Inflammatory macrophage treated with lipopolysaccharide for 1 hour (primary cell): ENCODE measurements around the gene PSORS1C1.

Experiments
- DNase-seq, 2 donors: peaks; one replicate each; pipeline ENCODE4 v3.0.0-alpha.2; 2020 to 2022

The PSORS1C1 gene

DNA sequence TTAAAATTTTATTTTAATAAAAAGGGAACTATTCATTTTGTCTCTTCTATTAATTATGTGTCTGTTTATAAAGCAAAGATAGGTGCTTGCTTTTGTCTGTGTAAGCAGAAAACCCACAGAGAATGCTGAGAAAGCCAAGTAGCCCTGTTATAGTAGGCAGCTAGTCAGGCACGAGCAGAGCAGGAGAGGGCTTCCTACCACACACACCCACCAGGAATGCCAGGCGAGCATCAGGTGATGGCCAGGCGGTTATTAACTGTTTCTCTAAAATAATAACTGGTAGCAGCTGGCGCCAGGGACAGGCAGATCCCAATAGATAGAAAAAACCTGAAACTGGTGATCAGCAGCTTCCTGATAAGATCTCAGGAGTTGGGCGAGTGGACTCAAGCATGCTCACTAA lies 17.9 kb upstream of the PSORS1C1 start:
- DNase-seq, result no peak

DNA sequence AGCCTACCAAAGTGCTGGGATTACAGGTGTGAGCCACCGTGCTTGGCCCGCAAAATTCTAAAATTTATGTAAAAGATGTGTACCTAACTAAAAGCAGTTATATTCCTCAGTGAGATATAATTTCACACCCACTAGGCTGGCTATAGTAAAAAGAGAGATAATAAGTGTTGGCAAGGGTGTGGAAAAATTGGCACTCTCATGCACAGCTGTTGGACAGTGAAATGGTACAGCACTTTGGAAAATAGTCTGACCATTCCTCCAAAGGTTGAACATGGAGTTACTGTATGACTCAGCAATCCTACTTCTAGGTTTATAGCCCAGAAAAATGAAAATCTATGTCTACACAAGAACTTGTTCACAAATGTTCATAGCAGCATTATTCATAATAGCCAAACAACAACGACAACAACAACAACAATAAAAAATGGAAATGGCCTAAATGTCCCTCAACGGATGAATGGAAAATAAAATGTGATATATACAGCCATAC lies 16.1 kb upstream of the PSORS1C1 start:
- no peak for DNase-seq

- DNase-seq, result no peak
These were observed 11.5 kb upstream of the PSORS1C1 start for GRCh38 chr6:31103136-31103535.

DNA sequence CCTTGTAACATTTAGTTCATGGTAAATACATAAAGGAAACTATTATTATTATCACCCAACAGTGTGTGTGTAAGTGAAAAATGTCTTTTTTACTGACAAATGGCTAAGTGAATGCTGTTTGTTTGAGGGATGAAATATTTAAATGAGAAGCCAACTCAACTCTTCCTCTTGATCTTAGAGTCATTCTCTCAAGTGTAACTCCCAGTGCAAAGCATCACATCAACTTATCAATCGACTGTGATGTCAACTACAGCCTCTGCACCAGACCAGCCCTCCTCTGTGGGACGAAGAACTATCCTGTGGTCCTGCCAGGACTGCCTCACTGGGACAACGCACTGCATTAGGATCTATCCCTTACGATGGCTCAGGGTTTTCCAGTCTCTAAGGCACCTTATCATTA lies 7.5 kb upstream of the PSORS1C1 start:
- no peak for DNase-seq

DNA sequence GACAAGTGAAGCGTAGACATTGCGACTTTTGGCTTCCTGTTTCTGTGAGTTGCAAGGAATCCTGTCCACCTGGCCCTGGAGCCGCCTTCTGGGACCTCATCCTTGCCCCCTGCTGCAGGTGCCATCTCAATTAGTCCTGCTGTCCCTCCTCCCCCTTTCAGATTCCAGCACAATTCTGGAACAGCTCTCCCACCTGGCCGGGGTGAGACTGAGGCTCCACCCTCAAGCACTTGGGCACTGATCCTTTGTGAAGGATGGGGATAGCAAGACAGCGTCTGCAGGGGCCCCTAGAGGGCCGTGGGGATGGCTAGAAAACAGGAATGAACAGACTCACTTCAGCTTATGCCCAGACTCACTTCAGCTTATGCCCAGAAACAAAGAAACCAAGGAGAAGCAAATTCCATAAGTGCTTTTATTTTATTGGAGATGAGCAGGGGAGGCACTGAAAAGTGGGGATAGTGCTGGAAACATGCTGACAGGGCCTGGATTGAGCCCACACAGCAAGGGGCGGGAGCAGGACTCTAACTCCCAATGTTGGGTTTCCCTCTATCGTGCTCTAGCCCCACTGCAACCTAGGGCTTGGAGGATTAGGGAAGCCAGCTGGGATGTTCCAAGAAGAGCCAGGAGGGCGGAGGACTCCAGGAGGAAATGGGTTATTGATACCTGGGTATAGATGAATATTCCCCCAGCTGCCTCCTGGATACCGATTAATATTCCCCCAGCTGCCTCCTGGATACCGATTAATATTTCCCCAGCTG lies 3.6 kb upstream of the PSORS1C1 start:
- DNase-seq, result no peak

DNA sequence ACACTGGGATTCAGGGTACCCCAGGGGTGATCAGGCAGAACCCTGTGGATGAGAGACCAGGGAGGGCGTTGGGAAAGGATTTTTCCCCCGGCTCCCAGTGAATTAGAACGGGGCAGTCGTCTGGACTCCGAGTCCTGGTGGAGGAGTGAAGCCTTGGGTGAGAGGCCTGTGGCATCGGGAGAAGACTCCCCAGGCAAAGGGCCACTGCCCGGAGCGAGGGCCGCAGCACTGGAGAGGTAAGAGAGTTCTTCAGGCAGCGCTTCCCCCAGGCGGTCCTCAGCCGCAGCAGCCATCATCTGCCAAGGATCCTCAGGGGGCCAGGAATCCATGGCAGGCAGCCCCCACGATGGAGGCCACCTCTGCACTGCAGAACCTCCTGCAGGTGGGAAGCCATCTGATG lies 2.9 kb upstream of the PSORS1C1 start:
- DNase-seq, result no peak

DNA sequence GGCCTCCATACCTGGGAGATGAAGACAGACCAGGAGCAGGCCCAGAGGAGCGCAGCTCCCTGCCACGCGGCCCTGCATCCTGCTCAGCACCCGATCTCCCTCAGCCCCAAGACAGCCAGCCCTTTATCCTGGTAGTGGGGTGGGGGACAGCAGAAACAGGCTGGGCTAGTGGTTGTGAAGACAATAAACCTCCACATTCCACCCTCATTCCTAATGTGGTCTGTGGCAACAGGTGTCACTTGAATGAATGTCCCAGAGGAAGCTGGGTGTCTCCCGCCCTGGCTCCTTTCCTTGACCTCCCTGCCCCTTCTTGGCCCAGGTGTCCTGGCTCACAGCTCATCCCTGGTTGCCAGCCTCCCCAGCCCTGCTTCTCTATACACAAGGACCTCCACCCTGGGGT lies 2.1 kb upstream of the PSORS1C1 start, which contains the start of gene C6orf15:
TSS of gene C6orf15 (minus strand) at position 98 of the 400 bp plus-strand sequence. CDS start at position 78, 20 bp downstream.
- no peak for DNase-seq

GRCh38 chr6:31113861-31114540 lies 599 bp upstream of the PSORS1C1 start:
- DNase-seq, result no peak

DNA sequence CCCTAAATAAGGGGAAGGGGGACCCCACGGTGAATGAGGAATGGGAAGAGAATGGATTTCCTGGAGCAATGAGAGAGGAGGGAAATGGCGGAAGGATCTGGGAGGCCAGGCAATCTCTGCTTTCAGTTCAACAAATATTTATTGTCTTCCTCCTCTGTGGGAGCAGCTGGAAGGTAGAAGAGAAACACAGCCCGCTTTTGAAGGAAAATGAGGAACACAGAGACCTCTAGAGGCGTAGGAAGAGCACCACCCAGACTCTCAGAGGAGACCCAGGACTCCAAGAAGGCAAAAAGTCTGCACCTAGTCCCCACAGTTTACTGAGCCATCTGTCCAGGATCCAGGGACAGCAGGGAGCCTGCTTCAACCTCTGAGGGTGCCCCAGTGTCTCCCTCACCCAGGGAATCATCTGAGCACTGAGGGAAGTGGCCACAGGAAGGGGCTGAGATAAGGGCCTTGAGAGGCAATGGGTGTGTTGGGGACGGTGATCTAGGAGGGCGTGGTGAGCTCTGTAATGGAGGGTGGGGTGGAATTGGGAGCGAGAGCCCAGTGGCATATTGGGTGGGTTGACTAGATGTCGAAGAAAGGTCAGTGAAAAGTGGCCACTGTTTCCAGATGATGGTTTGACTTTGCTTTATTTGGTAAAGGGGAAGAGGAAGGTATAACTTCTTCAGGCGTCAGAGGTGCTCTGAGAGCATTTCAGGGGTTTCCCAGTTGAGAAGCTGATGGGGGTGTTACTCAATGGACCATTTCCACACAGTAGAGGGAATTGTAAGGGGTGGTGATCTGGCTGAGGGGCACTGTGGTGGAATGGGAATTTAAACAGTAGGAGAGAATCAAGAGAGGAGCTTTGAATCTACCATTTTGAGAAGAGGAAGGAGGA lies 610 bp downstream of the PSORS1C1 start:
- peak in 1 of 2 donors; percentile 31 for DNase-seq

DNA sequence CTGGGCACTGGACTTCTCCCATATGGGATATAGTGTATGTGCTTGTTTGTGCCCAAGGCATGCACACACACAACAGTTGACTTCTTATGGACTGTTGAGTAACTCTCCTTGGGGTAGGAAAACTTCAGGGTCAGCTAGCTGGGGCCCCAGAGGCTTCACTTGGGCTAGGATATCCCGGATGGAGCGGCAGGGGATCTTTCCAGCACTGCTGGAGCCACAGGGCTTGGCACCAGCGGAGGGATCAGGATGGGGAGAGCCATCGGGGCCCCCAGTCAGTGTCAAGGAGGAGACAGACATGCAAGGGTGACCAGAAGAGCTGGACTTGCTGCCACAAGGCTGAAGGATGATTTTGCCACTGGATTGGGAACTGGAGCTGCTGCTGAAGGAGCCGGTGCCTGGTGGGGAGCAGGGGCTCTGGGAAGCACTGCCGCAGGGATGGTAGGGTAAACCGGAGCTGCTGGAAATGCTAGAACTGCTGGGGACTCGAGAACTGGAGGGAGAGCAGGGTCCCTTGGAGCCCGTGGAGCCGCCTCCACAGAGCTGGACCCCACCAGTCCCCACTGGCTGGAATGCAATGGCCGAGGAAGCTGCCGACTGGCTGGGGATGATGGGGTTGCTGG lies 1.5 kb downstream of the PSORS1C1 start:
- no peak for DNase-seq

- DNase-seq, result no peak
These were observed 2.2 kb downstream of the PSORS1C1 start for GRCh38 chr6:31116661-31117385.

DNA sequence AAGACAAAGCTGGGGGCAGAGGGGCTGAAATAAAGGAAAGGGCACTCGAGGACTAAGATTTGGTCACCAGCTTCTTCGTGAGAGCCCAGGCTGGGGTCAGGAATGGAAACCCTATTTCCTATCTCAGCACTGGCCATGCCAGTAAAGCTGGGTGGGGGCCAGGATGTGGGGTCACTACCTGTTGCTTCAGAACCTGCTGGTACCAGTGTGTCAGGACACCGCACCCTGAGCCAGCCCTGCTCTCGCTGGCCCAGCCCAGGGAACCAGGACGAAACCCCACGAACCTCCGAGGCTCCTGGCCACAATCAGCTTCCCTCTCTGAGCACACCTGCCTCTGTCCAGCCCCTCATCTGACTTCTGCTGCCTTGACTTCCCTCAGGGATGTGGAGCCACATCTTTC lies 3.6 kb downstream of the PSORS1C1 start:
- no peak for DNase-seq

DNA sequence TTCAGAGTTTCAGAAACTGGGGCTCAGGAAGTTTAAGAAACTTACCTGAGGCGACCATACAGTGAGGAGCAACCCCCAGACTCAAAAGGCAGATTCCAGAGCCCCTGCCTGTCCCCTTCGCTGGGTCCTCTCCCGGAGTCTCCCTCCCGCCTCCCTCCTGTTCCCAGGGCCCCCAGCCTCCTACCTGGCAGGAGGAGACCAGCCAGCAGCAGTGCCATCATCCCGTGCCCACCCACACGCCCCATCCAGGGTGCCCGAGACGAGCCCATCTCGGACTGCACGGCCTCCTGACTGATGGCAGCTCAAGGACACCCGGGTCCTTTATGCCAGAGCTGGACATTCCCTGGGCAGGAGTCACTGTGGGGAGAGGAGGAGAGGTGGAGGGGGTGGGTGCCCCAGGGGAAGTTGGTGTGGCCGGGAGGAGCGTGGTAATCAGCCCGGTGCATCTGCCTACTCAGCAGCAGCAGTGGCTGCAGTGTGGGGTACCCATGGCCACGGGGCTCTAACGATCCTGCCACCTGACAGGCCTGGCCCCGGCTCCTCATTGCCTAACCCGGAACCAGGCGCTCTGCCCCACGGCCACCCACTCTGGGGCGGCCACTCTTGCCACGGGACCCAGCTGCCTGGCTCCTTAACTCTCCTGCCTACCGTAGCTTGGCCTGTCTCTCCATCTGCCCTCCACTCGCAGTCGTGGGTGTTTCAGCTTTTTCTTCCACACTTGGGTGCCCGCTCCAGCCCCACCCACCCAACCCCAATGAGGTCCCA lies 5.7 kb downstream of the PSORS1C1 start, which contains the start of gene CDSN:
TSS of gene CDSN (minus strand) at position 296 of the 765 bp plus-strand sequence. CDS start at position 269, 27 bp downstream.
- DNase-seq, result no peak

- no peak for DNase-seq
These were observed 6.7 kb downstream of the PSORS1C1 start for GRCh38 chr6:31121131-31121790.

DNA sequence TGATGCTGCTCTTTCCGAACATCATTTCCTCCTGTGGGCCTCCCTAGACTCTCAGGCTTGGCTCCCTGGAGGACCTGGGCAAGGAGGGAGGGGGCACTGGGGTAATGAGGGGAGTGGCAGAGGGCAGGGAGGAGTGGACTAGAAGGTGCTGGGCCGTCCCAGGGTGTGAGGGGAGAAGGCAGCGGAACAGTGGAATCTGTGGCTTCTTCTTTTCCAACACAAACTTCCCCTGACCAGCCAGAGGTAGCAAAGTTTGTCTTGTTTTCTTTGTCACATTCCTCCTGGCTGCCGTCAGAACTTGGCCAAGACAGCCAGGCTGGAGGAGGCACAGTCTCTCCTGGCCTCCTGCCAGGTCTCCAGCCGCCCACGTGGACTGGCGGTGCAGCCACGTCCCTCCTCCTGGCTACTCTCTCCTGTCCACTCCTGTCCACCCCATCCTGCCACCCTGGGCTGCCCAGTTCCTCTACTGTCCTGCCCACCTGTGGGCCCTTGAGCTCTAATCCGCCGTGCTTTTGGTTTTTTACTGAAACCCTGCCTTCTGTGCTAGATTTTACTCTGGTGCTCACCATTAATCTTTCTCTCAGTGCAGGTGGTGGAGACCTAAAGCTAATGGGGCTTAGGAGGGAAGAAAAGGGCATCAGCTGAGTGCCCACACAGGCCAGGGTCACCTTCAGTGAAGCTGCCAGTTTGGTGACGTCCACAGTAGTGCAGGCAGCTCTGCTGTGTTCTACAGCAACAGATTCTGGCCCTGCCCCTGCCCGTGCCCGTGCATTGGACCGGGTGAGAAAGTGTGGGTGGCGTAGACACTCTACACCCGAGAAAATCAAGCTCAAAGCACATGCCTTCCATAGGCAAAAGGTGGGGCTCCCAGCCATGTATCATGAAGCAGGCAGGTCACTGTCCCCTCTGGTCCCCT lies 8.4 kb downstream of the PSORS1C1 start:
- DNase-seq, result peak in 1 of 2 donors; percentile 14

DNA sequence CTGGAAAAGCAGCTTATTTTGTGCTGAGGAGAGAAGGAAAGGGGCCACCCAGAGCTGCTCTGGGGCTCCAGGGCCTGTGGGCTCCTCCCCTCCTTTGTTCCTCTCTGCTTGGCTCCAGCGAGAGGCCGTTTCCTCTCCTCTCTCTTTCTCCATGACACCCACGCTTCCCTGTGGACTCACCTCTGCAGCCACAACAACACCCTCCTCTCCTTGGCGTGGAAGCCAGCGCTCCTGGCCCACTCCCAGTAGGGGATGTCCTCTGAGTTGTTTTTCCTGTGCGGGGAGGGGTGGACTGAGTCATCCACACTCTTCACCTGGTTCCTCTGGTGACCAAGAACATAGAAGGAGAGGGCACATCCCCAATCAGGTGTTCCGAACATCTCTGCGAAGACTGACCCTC lies 10.6 kb downstream of the PSORS1C1 start:
- no peak for DNase-seq

DNA sequence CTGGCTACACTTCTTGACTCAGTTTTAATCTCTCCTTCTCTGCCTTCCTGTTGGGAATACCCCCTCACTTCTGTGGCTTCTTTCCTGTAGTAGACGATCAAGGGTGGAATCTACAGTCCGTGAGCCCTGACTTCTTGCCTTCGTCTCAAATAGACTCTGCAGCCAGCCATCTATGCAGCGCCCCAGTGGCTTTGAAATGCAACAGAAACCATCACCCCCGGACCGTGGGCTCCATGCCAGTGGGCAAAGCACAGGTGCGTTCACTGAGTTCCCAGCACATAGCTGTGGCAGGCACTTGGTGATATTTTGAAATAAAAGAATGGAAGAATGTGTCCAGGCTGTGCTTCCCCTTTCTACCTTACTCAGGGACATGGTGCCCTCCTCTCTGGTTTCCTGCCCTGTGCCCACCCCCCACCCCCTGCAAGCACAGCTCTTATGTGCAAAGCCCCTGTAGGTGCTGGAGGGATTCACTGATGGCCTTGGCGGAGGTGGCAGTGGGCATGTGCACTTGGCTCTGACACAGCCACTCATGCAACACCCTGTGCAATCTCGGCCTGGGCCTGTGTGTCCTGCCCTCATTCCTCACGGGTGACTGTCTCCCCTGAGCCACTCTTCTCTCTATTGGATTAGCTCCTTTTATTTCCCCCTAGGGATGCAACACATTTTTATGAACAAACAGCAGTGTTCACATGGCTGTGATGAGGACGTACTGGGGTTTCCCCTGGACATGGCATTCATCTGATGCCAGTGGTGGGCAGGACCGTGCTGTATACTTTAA lies 11.2 kb downstream of the PSORS1C1 start:
- peak in 1 of 2 donors; percentile 38 for DNase-seq

DNA sequence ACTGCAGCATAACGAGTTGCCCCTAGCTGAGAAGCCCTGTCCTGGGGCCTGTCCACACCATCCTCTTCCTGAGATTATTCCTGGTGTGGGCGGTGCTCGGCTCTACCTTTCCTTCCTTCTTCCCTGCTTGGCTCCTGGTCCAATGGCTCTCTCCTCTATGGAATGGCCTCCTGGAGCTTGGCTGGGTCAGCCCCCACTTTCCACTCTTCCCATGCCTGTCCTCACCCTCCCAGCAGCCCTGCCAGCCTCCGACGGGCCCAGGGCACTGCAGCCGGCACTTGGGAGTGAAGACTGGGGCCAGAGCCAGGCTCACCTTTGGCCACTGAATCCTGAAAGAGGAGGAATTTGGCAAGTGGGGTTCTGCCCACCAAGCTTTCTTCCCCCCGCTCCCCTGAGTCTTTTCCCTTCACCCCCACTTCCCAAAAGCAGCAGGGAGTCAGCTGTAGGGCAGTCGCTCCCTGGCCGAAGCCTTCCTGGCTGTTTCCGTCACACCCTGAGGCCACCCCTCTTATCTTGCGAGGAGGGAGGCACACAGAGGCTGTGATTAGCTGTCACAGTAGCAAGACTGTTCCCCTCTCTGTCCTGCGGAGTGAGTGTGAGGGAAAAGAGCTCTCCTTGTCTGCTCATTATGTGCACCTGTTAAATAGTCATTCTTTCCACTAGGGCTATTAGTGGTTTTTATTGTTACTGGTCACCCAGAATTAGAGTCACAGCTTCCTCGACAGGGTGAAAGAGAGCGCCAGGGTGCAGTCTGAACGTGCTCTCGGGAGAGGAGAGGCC lies 12.0 kb downstream of the PSORS1C1 start:
- no peak for DNase-seq
